GM12891 (cell line): ENCODE data around the gene FYB1.

ENCODE experiments used
- PAX5 ChIP-seq: IDR thresholded peaks from 2 replicates; pipeline ENCODE4 v1.6.1; 2011; ENCODE audit warnings: low read length, moderate library complexity, mild to moderate bottlenecking; ENCODE audit not compliant: insufficient read depth, severe bottlenecking
- POLR2A ChIP-seq: IDR thresholded peaks from 2 replicates; pipeline ENCODE4 v1.6.1; 2011; ENCODE audit warnings: low read depth, low read length, control low read depth
- POLR2AphosphoS5 ChIP-seq: IDR thresholded peaks from 2 replicates; pipeline ENCODE4 v1.6.1; 2011; ENCODE audit warnings: low read depth, low read length, control low read depth
- POU2F2 ChIP-seq: IDR thresholded peaks from 2 replicates; pipeline ENCODE4 v1.6.1; 2011; ENCODE audit warnings: low read depth, mild to moderate bottlenecking, control low read depth, low read length, moderate library complexity
- SPI1 ChIP-seq: IDR thresholded peaks from 2 replicates; pipeline ENCODE4 v1.6.1; 2011; ENCODE audit warnings: low read depth, low read length, control low read depth
- TAF1 ChIP-seq: IDR thresholded peaks from 2 replicates; pipeline ENCODE4 v1.6.1; 2011; ENCODE audit warnings: low read depth, low read length, control low read depth

- TF ChIP-seq POLR2A: no peak
- TF ChIP-seq POLR2AphosphoS5: no peak
- no peak for TF ChIP-seq TAF1
- TF ChIP-seq PAX5: no peak
- TF ChIP-seq SPI1: no peak
- TF ChIP-seq POU2F2: no peak
These were observed 40.5 kb downstream of the FYB1 start for GRCh38 chr5:39178861-39179260.
